MM.1S (cell line): Measurements from ENCODE around the gene PHTF2.

Experiments
- DNase-seq: peaks from one replicate; pipeline ENCODE4 v3.0.0-alpha.2; 2015
- H2AFZ ChIP-seq: fragments of 300-600 bp; sonication (generic); 2 replicates; pipeline ENCODE4 v1.6.0; 2016; ENCODE audit warnings: antibody characterized with exemption, low read length
- H3F3A ChIP-seq: fragments of 300-600 bp; sonication (generic); 2 replicates; pipeline ENCODE4 v1.6.1; 2016; ENCODE audit warnings: mild to moderate bottlenecking, antibody characterized with exemption, low read length, moderate library complexity, mixed read lengths; ENCODE audit not compliant: insufficient read depth
- H3K27ac ChIP-seq: fragments of 300-600 bp; sonication (generic); 2 replicates; pipeline ENCODE4 v1.5.1; 2016; ENCODE audit warnings: mild to moderate bottlenecking, low read length
- H3K27me3 ChIP-seq: fragments of 300-600 bp; sonication (generic); replicated peaks from 2 replicates; pipeline ENCODE4 v1.6.0; 2016; ENCODE audit warnings: low read length; ENCODE audit not compliant: insufficient read depth
- H3K36me3 ChIP-seq: fragments of 300-600 bp; sonication (generic); replicated peaks from 2 replicates; pipeline ENCODE4 v1.6.1; 2016; ENCODE audit warnings: mild to moderate bottlenecking, low read length, mixed read lengths; ENCODE audit not compliant: insufficient read depth
- H3K4me1 ChIP-seq: fragments of 300-600 bp; sonication (generic); 2 replicates; pipeline ENCODE4 v1.6.1; 2016; ENCODE audit warnings: low read length, mixed read lengths
- H3K4me2 ChIP-seq: fragments of 300-600 bp; sonication (generic); 2 replicates; pipeline ENCODE4 v1.6.0; 2016; ENCODE audit warnings: low read depth, low read length
- H3K4me3 ChIP-seq: fragments of 300-600 bp; sonication (generic); 2 replicates; pipeline ENCODE4 v1.5.1; 2016; ENCODE audit warnings: low read length, mixed read lengths
- H3K79me2 ChIP-seq: fragments of 300-600 bp; sonication (generic); 2 replicates; pipeline ENCODE4 v1.6.1; 2016; ENCODE audit warnings: mixed run types, low read length, mixed read lengths
- H3K9ac ChIP-seq: fragments of 300-600 bp; sonication (generic); 2 replicates; pipeline ENCODE4 v1.6.1; 2016; ENCODE audit warnings: low read length, mixed read lengths
- H3K9me2 ChIP-seq: fragments of 300-600 bp; sonication (generic); replicated peaks from 2 replicates; pipeline ENCODE4 v1.6.1; 2016; ENCODE audit warnings: mild to moderate bottlenecking, low read length, mixed read lengths; ENCODE audit not compliant: insufficient read depth
- H3K9me3 ChIP-seq: fragments of 300-600 bp; sonication (generic); replicated peaks from 2 replicates; pipeline ENCODE4 v1.6.1; 2016; ENCODE audit warnings: mild to moderate bottlenecking, low read length, mixed read lengths; ENCODE audit not compliant: insufficient read depth
- H4K20me1 ChIP-seq: fragments of 300-600 bp; sonication (generic); 2 replicates; pipeline ENCODE4 v1.6.1; 2016; ENCODE audit warnings: mild to moderate bottlenecking, low read length, moderate library complexity, mixed read lengths; ENCODE audit not compliant: insufficient read depth
- CTCF ChIP-seq: fragments of 300-600 bp; sonication (generic); IDR thresholded peaks from 2 replicates; pipeline ENCODE4 v1.5.1; 2016; ENCODE audit warnings: antibody characterized with exemption, low read length, mixed read lengths
- EZH2 ChIP-seq: fragments of 300-600 bp; sonication (generic); optimal IDR thresholded peaks from 2 replicates; pipeline ENCODE3; 2017; ENCODE audit warnings: low read depth, mild to moderate bottlenecking, antibody characterized with exemption, low read length, mixed read lengths
- EZH2phosphoT487 ChIP-seq: fragments of 300-600 bp; sonication (generic); IDR thresholded peaks from 2 replicates; pipeline ENCODE4 v1.6.1; 2018; ENCODE audit warnings: antibody characterized with exemption, low read length

The PHTF2 gene

GRCh38 chr7:77971726-77972125 lies 173.2 kb downstream of the PHTF2 start:
- no peak for DNase-seq
- Histone ChIP-seq H3K4me1 (no peaks in the 10 kb centered on the region), H3K36me3 (no peaks in the 10 kb centered on the region), H4K20me1 (no peaks in the 10 kb centered on the region), H3K9ac (no peak overlapping the region), H2AFZ (no peak overlapping the region), H3K9me3 (no peaks in the 10 kb centered on the region), H3K79me2 (no peaks in the 10 kb centered on the region), H3K4me3 (no peak overlapping the region), H3K4me2 (no peak overlapping the region), H3K27me3 (no peaks in the 10 kb centered on the region), H3K27ac (no peak overlapping the region), H3K9me2 (no peaks in the 10 kb centered on the region), H3F3A (no peaks in the 10 kb centered on the region)
- TF ChIP-seq CTCF = no peak
- no peak for TF ChIP-seq EZH2phosphoT487
- no peak for TF ChIP-seq EZH2

- H2AFZ ChIP-seq = no peak overlapping the region
- no peak overlapping the region for H3K4me3 ChIP-seq
- H3K79me2 ChIP-seq = no peaks in the 10 kb centered on the region
- no peaks in the 10 kb centered on the region for H3K4me1 ChIP-seq
- H3F3A ChIP-seq = no peaks in the 10 kb centered on the region
- no peaks in the 10 kb centered on the region for H4K20me1 ChIP-seq
- no peaks in the 10 kb centered on the region for H3K9me3 ChIP-seq
- no peaks in the 10 kb centered on the region for H3K9me2 ChIP-seq
- H3K9ac ChIP-seq = no peak overlapping the region
- no peaks in the 10 kb centered on the region for H3K27me3 ChIP-seq
- no peak for TF ChIP-seq CTCF
- no peak for TF ChIP-seq EZH2phosphoT487
- TF ChIP-seq EZH2 = no peak
- H3K4me2 ChIP-seq = no peak overlapping the region
- no peak overlapping the region for H3K27ac ChIP-seq
- H3K36me3 ChIP-seq = no peaks in the 10 kb centered on the region
- no peak for DNase-seq
Observed at GRCh38 chr7:77975672-77976480, 177.3 kb downstream of the PHTF2 start.

GRCh38 chr7:77979219-77979618 lies 180.6 kb downstream of the PHTF2 start:
- H3K4me1 ChIP-seq = no peaks in the 10 kb centered on the region
- no peaks in the 10 kb centered on the region for H4K20me1 ChIP-seq
- no peaks in the 10 kb centered on the region for H3F3A ChIP-seq
- no peaks in the 10 kb centered on the region for H3K79me2 ChIP-seq
- no peak overlapping the region for H3K9ac ChIP-seq
- no peaks in the 10 kb centered on the region for H3K36me3 ChIP-seq
- H2AFZ ChIP-seq = no peak overlapping the region
- H3K27me3 ChIP-seq = no peaks in the 10 kb centered on the region
- no peak for DNase-seq
- H3K27ac ChIP-seq = no peak overlapping the region
- no peak overlapping the region for H3K4me2 ChIP-seq
- no peak overlapping the region for H3K4me3 ChIP-seq
- no peak for TF ChIP-seq EZH2phosphoT487
- no peak for TF ChIP-seq EZH2
- TF ChIP-seq CTCF = no peak
- H3K9me3 ChIP-seq = no peaks in the 10 kb centered on the region
- no peaks in the 10 kb centered on the region for H3K9me2 ChIP-seq
